Ovary (tissue), 3 donors: ENCODE data around the gene SLBP.

Source experiments
- EP300 ChIP-seq: sonication (generic); formaldehyde crosslinking; IDR thresholded peaks from one replicate; pipeline ENCODE4 v1.6.1; 2017; ENCODE audit warnings: antibody characterized with exemption
- POLR2A ChIP-seq: fragments of 450-650 bp; IDR thresholded peaks from one replicate; pipeline ENCODE4 v1.6.1; 2017; ENCODE audit warnings: antibody characterized with exemption, mild to moderate bottlenecking, moderate library complexity
- TF ChIP-seq, protein P1 (sequence below), 3 donors: fragments of 450-650 bp in 2 of 3; fragments of 200-600 bp in 1 of 3; IDR thresholded peaks; one replicate each; pipeline versions ENCODE4 v1.5.1 to v1.8.0; 2016 to 2022; ENCODE audit warnings: antibody characterized with exemption in 3 of 3, mild to moderate bottlenecking in 1 of 3
- donor health status: DM: no; HTN: no; CAD: no.

DNA sequence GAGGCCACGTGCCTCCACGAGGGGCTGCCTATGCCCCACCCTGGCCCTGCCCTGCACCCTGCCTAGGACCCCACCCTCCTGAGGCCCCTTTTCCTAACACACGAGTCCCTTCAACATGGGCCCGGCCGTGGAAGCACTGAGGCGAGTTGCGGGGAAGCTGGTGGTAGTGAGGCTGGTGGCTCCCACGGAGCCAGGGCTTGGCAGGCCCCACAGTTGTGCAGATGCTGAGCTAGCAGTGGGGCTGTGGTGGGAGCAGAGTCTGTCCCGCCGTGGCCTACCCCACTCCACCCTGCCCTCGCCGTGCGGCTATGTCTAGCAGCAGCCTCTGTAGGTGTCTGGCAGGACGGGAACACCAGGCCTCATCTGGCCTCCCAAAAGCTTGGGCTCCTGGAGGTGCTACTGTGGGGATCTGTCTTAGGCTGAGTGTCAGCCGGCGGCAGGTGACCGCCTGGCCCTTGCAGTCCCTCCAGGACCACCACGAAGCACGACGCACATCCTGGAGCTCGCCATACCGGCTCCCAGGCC is 28.0 kb upstream of the SLBP start:
- TF ChIP-seq, protein P1, sequence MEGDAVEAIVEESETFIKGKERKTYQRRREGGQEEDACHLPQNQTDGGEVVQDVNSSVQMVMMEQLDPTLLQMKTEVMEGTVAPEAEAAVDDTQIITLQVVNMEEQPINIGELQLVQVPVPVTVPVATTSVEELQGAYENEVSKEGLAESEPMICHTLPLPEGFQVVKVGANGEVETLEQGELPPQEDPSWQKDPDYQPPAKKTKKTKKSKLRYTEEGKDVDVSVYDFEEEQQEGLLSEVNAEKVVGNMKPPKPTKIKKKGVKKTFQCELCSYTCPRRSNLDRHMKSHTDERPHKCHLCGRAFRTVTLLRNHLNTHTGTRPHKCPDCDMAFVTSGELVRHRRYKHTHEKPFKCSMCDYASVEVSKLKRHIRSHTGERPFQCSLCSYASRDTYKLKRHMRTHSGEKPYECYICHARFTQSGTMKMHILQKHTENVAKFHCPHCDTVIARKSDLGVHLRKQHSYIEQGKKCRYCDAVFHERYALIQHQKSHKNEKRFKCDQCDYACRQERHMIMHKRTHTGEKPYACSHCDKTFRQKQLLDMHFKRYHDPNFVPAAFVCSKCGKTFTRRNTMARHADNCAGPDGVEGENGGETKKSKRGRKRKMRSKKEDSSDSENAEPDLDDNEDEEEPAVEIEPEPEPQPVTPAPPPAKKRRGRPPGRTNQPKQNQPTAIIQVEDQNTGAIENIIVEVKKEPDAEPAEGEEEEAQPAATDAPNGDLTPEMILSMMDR (IDR thresholded peaks at IDR 0.05): no peak
- TF ChIP-seq POLR2A: no peak
- no peak for TF ChIP-seq EP300
